ENCODE measurements around the gene PPP3CA.
"Not testable (repeated sequence)": the region's sequence is repeated elsewhere in the genome, so short reads cannot be mapped to it uniquely, and the experiment has no call there.

The PPP3CA gene

DNA sequence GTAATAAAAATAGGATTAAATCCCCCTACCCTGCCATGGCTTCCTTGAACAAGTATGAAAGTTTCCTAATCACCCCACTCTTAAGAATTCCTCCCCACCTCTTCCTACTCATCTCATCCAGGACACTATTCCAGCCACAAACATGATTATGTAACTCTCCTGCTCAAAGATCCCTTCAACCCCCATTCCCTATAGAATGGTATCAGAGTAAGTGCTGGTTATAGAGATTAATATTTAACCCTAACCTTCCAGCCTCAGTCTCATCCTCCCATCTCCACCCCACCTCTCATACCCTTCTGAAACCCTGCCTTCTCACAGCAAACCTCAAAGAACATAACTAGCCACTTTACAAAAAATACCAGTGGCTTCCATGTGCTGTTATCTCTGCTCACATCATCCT lies 155.1 kb downstream of the PPP3CA start:
- no peak for DNase-seq (ENCODE audit: low spot score)
- no peak overlapping the region for H3K4me3 Mint-ChIP-seq
- H3K36me3 Mint-ChIP-seq (ENCODE audit: low read depth) = peaks cover 2% of the 10 kb centered on the region
- H3K27me3 Mint-ChIP-seq (ENCODE audit: low read depth) = no peaks in the 10 kb centered on the region
- peaks cover 24% of the 10 kb centered on the region for H3K4me1 Mint-ChIP-seq (ENCODE audit: low read depth)
- no peak overlapping the region for H3K27ac Mint-ChIP-seq
- no peaks in the 10 kb centered on the region for H3K9me3 Mint-ChIP-seq

DNA sequence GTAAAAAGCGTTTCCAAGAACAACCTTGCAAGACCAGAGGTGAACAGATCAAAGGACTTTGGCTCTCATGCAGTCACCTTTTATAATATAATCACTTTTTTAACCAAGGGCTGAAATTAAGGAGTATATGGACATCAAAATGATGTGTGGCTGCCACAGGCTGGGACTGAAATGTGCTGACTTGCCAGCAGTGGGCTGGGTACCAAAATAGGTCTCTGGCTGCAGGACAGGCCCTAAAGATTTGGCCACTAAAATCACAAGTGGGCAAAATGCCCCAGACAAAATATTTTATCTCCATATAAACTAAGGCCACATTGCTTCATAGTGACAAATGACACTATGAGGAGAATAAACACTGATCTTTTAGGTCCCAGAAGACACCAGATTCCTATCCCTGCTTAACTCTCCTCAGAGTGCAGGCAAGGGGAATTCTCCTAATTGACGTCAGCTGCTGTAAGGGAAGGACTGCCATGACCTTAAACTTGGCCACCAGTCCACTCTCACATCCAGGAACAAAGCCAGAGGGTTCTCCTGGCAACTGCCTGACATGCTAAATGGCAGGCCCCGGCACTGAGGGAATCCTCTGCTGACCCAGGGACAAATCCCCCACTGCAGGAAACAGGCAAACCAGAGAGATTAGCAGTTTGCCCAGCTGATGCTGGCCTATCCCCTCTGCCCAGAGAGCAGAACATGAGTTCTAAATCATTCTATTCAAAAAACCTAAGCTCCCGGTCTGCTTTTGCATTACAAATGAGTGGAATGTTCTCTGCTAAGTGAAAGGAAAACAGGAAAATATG lies 155.8 kb downstream of the PPP3CA start:
- no peaks in the 10 kb centered on the region for H3K27me3 Mint-ChIP-seq (ENCODE audit: low read depth)
- no peak overlapping the region for H3K27ac Mint-ChIP-seq
- no peaks in the 10 kb centered on the region for H3K9me3 Mint-ChIP-seq
- H3K4me3 Mint-ChIP-seq = no peak overlapping the region
- peaks cover 2% of the 10 kb centered on the region for H3K36me3 Mint-ChIP-seq (ENCODE audit: low read depth)
- peaks cover 19% of the 10 kb centered on the region for H3K4me1 Mint-ChIP-seq (ENCODE audit: low read depth)
- no peak for DNase-seq (ENCODE audit: low spot score)

DNA sequence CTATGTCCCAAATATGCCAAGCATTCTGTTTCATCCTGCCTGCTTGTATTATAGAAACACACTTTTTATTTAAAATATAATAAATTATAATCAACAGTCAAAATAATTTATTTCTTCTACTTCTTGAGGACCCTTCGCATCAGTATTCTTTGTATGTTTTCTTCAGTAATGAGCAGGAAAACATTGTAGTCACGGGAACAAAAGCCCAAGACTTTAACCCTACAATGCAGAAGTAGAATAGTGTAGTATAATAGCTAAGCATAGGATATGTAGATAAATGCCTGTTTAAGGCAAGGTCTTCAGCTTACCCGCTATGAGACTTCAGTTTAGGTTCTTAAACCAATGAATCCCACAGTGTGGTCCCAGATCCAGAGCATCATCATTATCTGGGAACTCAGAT lies 156.6 kb downstream of the PPP3CA start:
- no peaks in the 10 kb centered on the region for H3K9me3 Mint-ChIP-seq
- no peak overlapping the region for H3K27ac Mint-ChIP-seq

GRCh38 chr4:101188906-101189305 lies 158.4 kb downstream of the PPP3CA start:
- Mint-ChIP-seq H3K9me3 (no peaks in the 10 kb centered on the region), H3K27ac (no peak overlapping the region), H3K4me3 (no peak overlapping the region), H3K27me3 (ENCODE audit: low read depth) (no peaks in the 10 kb centered on the region), H3K4me1 (ENCODE audit: low read depth) (peaks cover 15% of the 10 kb centered on the region), H3K36me3 (ENCODE audit: low read depth) (peaks cover 2% of the 10 kb centered on the region)
- DNase-seq (ENCODE audit: low spot score) = no peak

More for the DNA sequence above, 156.6 kb downstream of the PPP3CA start:
- Mint-ChIP-seq H3K4me3 (no peak overlapping the region), H3K4me1 (ENCODE audit: low read depth) (peaks cover 15% of the 10 kb centered on the region), H3K36me3 (ENCODE audit: low read depth) (peaks cover 2% of the 10 kb centered on the region), H3K27me3 (ENCODE audit: low read depth) (no peaks in the 10 kb centered on the region)
- DNase-seq (ENCODE audit: low spot score) = no peak

DNA sequence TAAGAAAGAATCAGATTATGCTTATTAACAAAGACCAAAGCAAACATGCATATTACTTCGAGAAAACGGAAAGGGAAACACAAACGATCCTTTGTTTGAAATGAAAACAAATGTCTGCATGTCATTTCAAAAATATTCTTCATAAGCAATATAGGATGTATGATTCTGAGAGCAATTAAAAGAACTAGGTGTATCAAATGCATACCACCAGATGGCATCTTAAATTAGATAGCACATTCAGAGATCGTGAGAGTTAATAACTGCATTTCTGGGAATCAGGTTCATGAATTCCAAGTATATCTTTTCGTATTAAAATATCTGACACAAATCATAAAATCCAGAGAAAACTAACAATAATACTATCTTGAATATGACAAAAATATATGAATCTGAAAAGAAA lies 159.5 kb downstream of the PPP3CA start:
- H3K27me3 Mint-ChIP-seq (ENCODE audit: low read depth) = no peaks in the 10 kb centered on the region
- H3K27ac Mint-ChIP-seq = no peak overlapping the region
- H3K4me1 Mint-ChIP-seq (ENCODE audit: low read depth) = peaks cover 15% of the 10 kb centered on the region
- no peak overlapping the region for H3K4me3 Mint-ChIP-seq
- H3K9me3 Mint-ChIP-seq = peaks cover 4% of the 10 kb centered on the region
- peaks cover 2% of the 10 kb centered on the region for H3K36me3 Mint-ChIP-seq (ENCODE audit: low read depth)
- DNase-seq (ENCODE audit: low spot score) = no peak

DNA sequence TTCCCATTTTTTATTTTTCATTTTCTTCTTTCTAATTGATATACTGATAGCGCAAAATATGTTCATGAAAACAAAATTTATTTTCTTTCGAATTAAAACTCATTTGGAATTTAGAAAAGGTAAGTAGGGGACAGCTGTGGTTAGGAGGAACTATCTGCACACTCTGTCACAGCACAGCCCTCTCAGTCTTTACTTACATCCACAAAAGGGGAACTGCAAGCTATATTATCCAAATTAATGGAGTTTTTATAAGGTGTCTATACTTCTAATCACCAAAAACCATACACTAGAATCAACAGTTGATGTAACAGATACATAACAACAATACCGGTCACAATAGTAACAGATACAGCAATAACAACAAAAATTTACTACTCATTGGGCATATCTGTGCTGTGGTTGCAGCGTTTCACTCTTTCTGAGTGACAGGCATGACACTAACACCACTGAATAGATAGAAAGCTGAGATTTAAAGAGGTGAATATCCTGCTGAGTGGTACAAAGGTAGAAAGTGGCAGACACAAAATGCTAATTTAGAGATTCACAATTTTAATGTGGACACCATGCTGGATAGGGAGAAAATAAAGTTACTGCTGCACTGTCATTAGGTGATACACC lies 160.7 kb downstream of the PPP3CA start:
- H3K27me3 Mint-ChIP-seq (ENCODE audit: low read depth) = no peaks in the 10 kb centered on the region
- no peak overlapping the region for H3K4me3 Mint-ChIP-seq
- peaks cover 10% of the 10 kb centered on the region for H3K36me3 Mint-ChIP-seq (ENCODE audit: low read depth)
- no peak overlapping the region for H3K27ac Mint-ChIP-seq
- peaks cover 8% of the 10 kb centered on the region for H3K4me1 Mint-ChIP-seq (ENCODE audit: low read depth)
- DNase-seq (ENCODE audit: low spot score) = no peak
- H3K9me3 Mint-ChIP-seq = peaks cover 13% of the 10 kb centered on the region

GRCh38 chr4:101184668-101185067 lies 162.7 kb downstream of the PPP3CA start:
- no peak for DNase-seq (ENCODE audit: low spot score)
- Mint-ChIP-seq H3K27ac (no peak overlapping the region), H3K9me3 (peaks cover 13% of the 10 kb centered on the region), H3K4me1 (ENCODE audit: low read depth) (peaks cover 8% of the 10 kb centered on the region), H3K36me3 (ENCODE audit: low read depth) (peaks cover 10% of the 10 kb centered on the region), H3K27me3 (ENCODE audit: low read depth) (no peaks in the 10 kb centered on the region), H3K4me3 (no peak overlapping the region)

- H3K4me3 Mint-ChIP-seq = no peak overlapping the region
- peaks cover 7% of the 10 kb centered on the region for H3K4me1 Mint-ChIP-seq (ENCODE audit: low read depth)
- no peak overlapping the region for H3K27ac Mint-ChIP-seq
- no peak for DNase-seq (ENCODE audit: low spot score)
- H3K36me3 Mint-ChIP-seq (ENCODE audit: low read depth) = peaks cover 10% of the 10 kb centered on the region
- no peaks in the 10 kb centered on the region for H3K27me3 Mint-ChIP-seq (ENCODE audit: low read depth)
- H3K9me3 Mint-ChIP-seq = peaks cover 13% of the 10 kb centered on the region
These were observed 163.5 kb downstream of the PPP3CA start for GRCh38 chr4:101183666-101184373.

- peaks cover 10% of the 10 kb centered on the region for H3K36me3 Mint-ChIP-seq (ENCODE audit: low read depth)
- H3K27ac Mint-ChIP-seq = no peak overlapping the region
- DNase-seq (ENCODE audit: low spot score) = no peak
- peaks cover 13% of the 10 kb centered on the region for H3K9me3 Mint-ChIP-seq
- H3K27me3 Mint-ChIP-seq (ENCODE audit: low read depth) = no peaks in the 10 kb centered on the region
- peaks cover 6% of the 10 kb centered on the region for H3K4me1 Mint-ChIP-seq (ENCODE audit: low read depth)
- H3K4me3 Mint-ChIP-seq = no peak overlapping the region
These were observed 164.1 kb downstream of the PPP3CA start for GRCh38 chr4:101183221-101183620.

DNA sequence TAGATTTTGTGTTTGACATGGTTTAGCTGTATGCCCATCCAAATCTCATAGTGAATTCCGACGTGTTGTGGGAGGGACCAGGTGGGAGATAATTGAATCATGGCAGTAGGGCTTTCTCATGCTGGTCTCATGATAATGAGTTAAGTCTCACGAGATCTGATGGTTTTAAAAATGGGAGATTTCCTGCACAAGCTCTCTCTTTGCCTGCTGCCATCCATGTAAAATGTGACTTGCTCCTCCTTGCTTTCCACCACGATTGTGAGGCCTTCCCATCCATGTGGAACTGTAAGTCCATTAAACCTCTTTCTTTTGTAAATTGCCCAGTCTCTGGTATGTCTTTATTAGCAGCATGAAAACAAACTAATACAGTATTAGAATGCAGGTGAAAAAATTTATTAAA lies 164.6 kb downstream of the PPP3CA start:
- not testable (repeated sequence) for H3K27ac Mint-ChIP-seq; DNase-seq (ENCODE audit: low spot score); H3K36me3 Mint-ChIP-seq (ENCODE audit: low read depth); H3K4me3 Mint-ChIP-seq; H3K4me1 Mint-ChIP-seq (ENCODE audit: low read depth); H3K27me3 Mint-ChIP-seq (ENCODE audit: low read depth)
- H3K9me3 Mint-ChIP-seq = peaks cover 13% of the 10 kb centered on the region

GRCh38 chr4:101178731-101179130 lies 168.6 kb downstream of the PPP3CA start:
- no peak for DNase-seq (ENCODE audit: low spot score)
- Mint-ChIP-seq H3K36me3 (ENCODE audit: low read depth) (peaks cover 10% of the 10 kb centered on the region), H3K9me3 (peaks cover 13% of the 10 kb centered on the region), H3K27me3 (ENCODE audit: low read depth) (no peaks in the 10 kb centered on the region), H3K27ac (no peak overlapping the region), H3K4me1 (ENCODE audit: low read depth) (peaks cover 6% of the 10 kb centered on the region), H3K4me3 (no peak overlapping the region)

DNA sequence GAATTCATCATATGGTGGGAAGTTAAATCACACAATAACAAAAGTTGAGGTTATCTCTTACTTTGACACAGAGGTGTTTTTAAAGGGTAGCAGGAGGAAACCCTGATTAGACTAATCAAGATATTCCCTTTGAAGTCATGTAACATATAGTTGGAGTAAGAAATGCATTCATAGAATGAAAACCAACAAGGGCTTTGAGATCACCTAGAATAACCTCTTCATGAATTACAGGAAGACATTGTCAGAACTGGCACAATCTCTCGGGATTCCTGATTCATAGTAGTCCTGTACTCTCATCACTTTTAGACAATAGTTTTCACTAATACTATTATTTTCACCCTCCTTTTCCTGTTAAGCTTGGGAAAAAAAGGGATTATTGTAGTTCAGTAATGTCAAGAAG lies 170.2 kb downstream of the PPP3CA start:
- H3K4me3 Mint-ChIP-seq = no peak overlapping the region
- no peak overlapping the region for H3K27ac Mint-ChIP-seq
- no peak for DNase-seq (ENCODE audit: low spot score)
- H3K9me3 Mint-ChIP-seq = peaks cover 2% of the 10 kb centered on the region
- peaks cover 2% of the 10 kb centered on the region for H3K36me3 Mint-ChIP-seq (ENCODE audit: low read depth)
- H3K4me1 Mint-ChIP-seq (ENCODE audit: low read depth) = peaks cover 6% of the 10 kb centered on the region
- no peaks in the 10 kb centered on the region for H3K27me3 Mint-ChIP-seq (ENCODE audit: low read depth)

DNA sequence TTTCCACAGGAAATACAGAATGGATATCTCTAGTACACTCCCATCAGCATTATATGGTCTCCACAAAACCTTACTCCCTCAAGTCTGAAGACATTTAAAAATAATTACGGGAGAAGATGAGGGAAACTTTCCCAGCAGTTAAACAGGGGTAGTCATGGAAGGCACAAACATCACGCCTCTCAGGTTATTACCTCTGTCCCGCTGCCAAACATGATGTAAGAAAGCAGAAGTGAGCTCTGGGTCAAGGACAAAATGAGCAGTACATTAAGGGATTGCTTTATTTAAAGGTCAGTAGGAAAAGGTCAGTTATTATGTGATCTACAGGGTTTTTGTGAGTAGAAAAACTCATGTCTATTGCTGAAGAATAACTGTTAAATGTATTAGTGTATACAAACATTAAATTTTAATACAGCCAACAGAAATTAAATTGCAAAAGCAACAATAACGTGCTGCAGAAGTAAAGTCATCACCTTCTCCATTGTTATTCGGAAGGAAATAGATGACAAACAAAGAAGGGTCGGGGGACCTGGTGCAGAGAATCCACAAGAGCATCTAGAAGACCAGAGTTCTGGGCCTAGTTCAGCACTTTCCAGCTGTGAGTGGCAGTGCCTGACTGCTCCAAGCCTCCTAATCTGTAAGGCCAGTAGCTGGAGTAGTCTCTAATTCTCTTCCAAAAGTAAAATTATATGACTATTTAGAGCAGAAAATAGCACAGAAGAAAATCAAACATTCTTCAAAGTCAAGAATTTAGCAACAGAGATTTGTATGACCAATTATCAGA lies 171.2 kb downstream of the PPP3CA start:
- Mint-ChIP-seq H3K27ac (no peak overlapping the region), H3K4me3 (no peak overlapping the region), H3K9me3 (no peaks in the 10 kb centered on the region), H3K27me3 (ENCODE audit: low read depth) (no peaks in the 10 kb centered on the region), H3K4me1 (ENCODE audit: low read depth) (peaks cover 6% of the 10 kb centered on the region), H3K36me3 (ENCODE audit: low read depth) (no peaks in the 10 kb centered on the region)
- DNase-seq (ENCODE audit: low spot score) = no peak

All from T-helper 2 cell treated with Interferon-gamma antibody and Interleukin-4, amounts not matched to agents 5 μg/mL and 100 μg/mL, for 36 hours (primary cell).